ENCODE measurements around the gene VLDLR.

The VLDLR gene

GRCh38 chr9:2621722-2622460 is at the start of gene VLDLR:
Gene VLDLR, plus strand, starts transcription at chr9:2621787. Its CDS starts 403 bp downstream, at chr9:2622190.
- H3K27me3 ChIP-seq (ENCODE audit: control insufficient read depth, insufficient read depth, low read length) = no peaks in the 10 kb centered on the region
- H3K4me1 ChIP-seq (ENCODE audit: control insufficient read depth, insufficient read depth, low read length) = peaks cover 5% of the 10 kb centered on the region; the same call in 1 of the 2 replicates
- no peaks in the 10 kb centered on the region for H3K36me3 ChIP-seq (ENCODE audit: control insufficient read depth, insufficient read depth, low read length)
- no peak within 1 kb of the TSS for H3K27ac ChIP-seq (ENCODE audit: low read length)
- H3K4me3 ChIP-seq (ENCODE audit: low read length) = peak within 1 kb of the TSS; percentile 80
- no peak for DNase-seq (ENCODE audit: low read depth, low spot score)
- WGBS (ENCODE audit: insufficient coverage, insufficient read length) = no CpG with 5 or more reads among the region's 72 CpGs
- no peaks in the 10 kb centered on the region for H3K9me3 ChIP-seq (ENCODE audit: control insufficient read depth, insufficient read depth, low read length)

- H3K4me3 ChIP-seq (ENCODE audit: low read length) = no peak overlapping the region
- no peaks in the 10 kb centered on the region for H3K27me3 ChIP-seq (ENCODE audit: control insufficient read depth, insufficient read depth, low read length)
- no peaks in the 10 kb centered on the region for H3K4me1 ChIP-seq (ENCODE audit: control insufficient read depth, insufficient read depth, low read length)
- WGBS (ENCODE audit: insufficient coverage, insufficient read length) = no CpG with 5 or more reads among the region's 3 CpGs
- no peaks in the 10 kb centered on the region for H3K9me3 ChIP-seq (ENCODE audit: control insufficient read depth, insufficient read depth, low read length)
- H3K27ac ChIP-seq (ENCODE audit: low read length) = no peak overlapping the region
- no peak for DNase-seq (ENCODE audit: low read depth, low spot score)
- H3K36me3 ChIP-seq (ENCODE audit: control insufficient read depth, insufficient read depth, low read length) = no peaks in the 10 kb centered on the region
Observed at GRCh38 chr9:2574203-2574602, 47.4 kb upstream of the VLDLR start.

DNA sequence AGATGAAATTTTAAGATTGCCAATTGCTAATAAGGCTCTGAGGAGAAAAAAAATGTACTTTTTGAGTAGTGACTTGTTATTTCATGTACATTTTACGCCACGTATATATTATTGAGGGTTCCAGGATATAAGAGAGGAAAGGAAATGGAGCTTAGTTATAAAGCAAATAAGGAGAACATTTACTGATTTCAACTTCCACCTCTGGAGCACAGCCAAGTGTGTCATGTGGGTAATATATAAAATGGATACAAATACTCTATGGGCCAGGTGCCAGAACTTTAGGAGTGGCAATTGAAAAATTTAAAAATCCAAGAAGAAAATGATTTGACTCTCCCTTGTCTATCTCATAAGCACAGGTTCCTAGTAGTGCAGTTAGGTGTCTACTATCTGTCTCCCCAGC is 45.0 kb upstream of the VLDLR start:
- DNase-seq (ENCODE audit: low read depth, low spot score) = no peak
- no peaks in the 10 kb centered on the region for H3K27me3 ChIP-seq (ENCODE audit: control insufficient read depth, insufficient read depth, low read length)
- no CpG with 5 or more reads among the region's 2 CpGs for WGBS (ENCODE audit: insufficient coverage, insufficient read length)
- no peaks in the 10 kb centered on the region for H3K4me1 ChIP-seq (ENCODE audit: control insufficient read depth, insufficient read depth, low read length)
- H3K27ac ChIP-seq (ENCODE audit: low read length) = no peak overlapping the region
- no peaks in the 10 kb centered on the region for H3K36me3 ChIP-seq (ENCODE audit: control insufficient read depth, insufficient read depth, low read length)
- H3K9me3 ChIP-seq (ENCODE audit: control insufficient read depth, insufficient read depth, low read length) = no peaks in the 10 kb centered on the region
- H3K4me3 ChIP-seq (ENCODE audit: low read length) = no peak overlapping the region

GRCh38 chr9:2583308-2584013 is 38.1 kb upstream of the VLDLR start:
- H3K36me3 ChIP-seq (ENCODE audit: control insufficient read depth, insufficient read depth, low read length) = no peaks in the 10 kb centered on the region
- no peak overlapping the region for H3K27ac ChIP-seq (ENCODE audit: low read length)
- WGBS (ENCODE audit: insufficient coverage, insufficient read length) = no CpG with 5 or more reads among the region's 13 CpGs
- no peak for DNase-seq (ENCODE audit: low read depth, low spot score)
- H3K4me1 ChIP-seq (ENCODE audit: control insufficient read depth, insufficient read depth, low read length) = no peaks in the 10 kb centered on the region
- no peaks in the 10 kb centered on the region for H3K27me3 ChIP-seq (ENCODE audit: control insufficient read depth, insufficient read depth, low read length)
- no peak overlapping the region for H3K4me3 ChIP-seq (ENCODE audit: low read length)
- H3K9me3 ChIP-seq (ENCODE audit: control insufficient read depth, insufficient read depth, low read length) = no peaks in the 10 kb centered on the region

DNA sequence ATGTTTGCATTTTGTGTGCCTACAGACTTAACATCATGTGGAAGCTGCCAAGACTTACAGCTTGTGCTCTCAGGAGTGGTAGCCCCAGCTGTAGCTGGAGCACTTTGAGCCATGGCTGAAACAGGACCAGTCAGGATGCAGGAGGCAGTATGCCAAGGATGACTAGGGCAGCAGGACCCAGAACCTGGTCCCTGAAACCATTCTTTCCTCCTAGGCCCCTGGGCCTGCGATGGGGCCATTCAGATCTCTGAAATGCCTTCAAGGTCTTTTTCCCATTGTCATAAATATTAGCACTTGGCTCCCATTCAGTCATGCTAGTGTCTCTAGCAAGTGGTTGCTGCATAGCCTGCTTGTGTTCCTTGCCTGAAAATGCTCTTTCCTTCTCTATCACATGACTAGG is 29.6 kb upstream of the VLDLR start:
- H3K27ac ChIP-seq (ENCODE audit: low read length) = no peak overlapping the region
- no peaks in the 10 kb centered on the region for H3K27me3 ChIP-seq (ENCODE audit: control insufficient read depth, insufficient read depth, low read length)
- no peaks in the 10 kb centered on the region for H3K4me1 ChIP-seq (ENCODE audit: control insufficient read depth, insufficient read depth, low read length)
- no peak overlapping the region for H3K4me3 ChIP-seq (ENCODE audit: low read length)
- H3K36me3 ChIP-seq (ENCODE audit: control insufficient read depth, insufficient read depth, low read length) = peaks cover 2% of the 10 kb centered on the region; the same call in 1 of the 2 replicates
- DNase-seq (ENCODE audit: low read depth, low spot score) = no peak
- no peaks in the 10 kb centered on the region for H3K9me3 ChIP-seq (ENCODE audit: control insufficient read depth, insufficient read depth, low read length)
- WGBS (ENCODE audit: insufficient coverage, insufficient read length) = no CpG with 5 or more reads among the region's 1 CpG

DNA sequence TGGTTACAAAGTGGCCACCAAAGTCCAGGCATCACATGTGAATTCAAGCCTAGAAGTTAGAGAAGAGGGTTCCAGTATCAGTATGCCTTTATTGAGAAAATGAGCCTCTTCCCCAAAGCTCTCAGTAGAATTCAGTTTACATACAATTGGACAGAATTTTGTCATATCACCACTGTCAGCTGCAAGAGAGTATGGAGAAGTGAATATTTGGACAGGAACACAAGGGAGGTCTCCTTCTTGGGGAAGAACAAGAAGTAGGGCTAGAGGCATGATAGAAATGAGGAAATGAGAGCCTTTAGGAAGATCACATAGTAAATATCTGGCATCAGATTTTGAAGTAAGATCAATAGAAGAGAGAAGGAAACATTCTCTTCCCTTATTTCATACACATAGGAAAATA is 27.8 kb upstream of the VLDLR start:
- Histone ChIP-seq H3K27me3 (ENCODE audit: control insufficient read depth, insufficient read depth, low read length) (no peaks in the 10 kb centered on the region), H3K36me3 (ENCODE audit: control insufficient read depth, insufficient read depth, low read length) (peaks cover 2% of the 10 kb centered on the region; the same call in 1 of the 2 replicates), H3K4me3 (ENCODE audit: low read length) (no peak overlapping the region), H3K9me3 (ENCODE audit: control insufficient read depth, insufficient read depth, low read length) (no peaks in the 10 kb centered on the region), H3K4me1 (ENCODE audit: control insufficient read depth, insufficient read depth, low read length) (no peaks in the 10 kb centered on the region), H3K27ac (ENCODE audit: low read length) (no peak overlapping the region)
- DNase-seq (ENCODE audit: low read depth, low spot score) = no peak

- DNase-seq (ENCODE audit: low read depth, low spot score) = no peak
- WGBS (ENCODE audit: insufficient coverage, insufficient read length) = no CpG with 5 or more reads among the region's 2 CpGs
- Histone ChIP-seq H3K36me3 (ENCODE audit: control insufficient read depth, insufficient read depth, low read length) (peaks cover 2% of the 10 kb centered on the region; the same call in 1 of the 2 replicates), H3K27me3 (ENCODE audit: control insufficient read depth, insufficient read depth, low read length) (no peaks in the 10 kb centered on the region), H3K9me3 (ENCODE audit: control insufficient read depth, insufficient read depth, low read length) (no peaks in the 10 kb centered on the region), H3K4me3 (ENCODE audit: low read length) (no peak overlapping the region), H3K4me1 (ENCODE audit: control insufficient read depth, insufficient read depth, low read length) (no peaks in the 10 kb centered on the region), H3K27ac (ENCODE audit: low read length) (no peak overlapping the region)
Observed at GRCh38 chr9:2595973-2596372, 25.6 kb upstream of the VLDLR start.

GRCh38 chr9:2597483-2597882 is 24.1 kb upstream of the VLDLR start:
- Histone ChIP-seq H3K27ac (ENCODE audit: low read length) (no peak overlapping the region), H3K4me1 (ENCODE audit: control insufficient read depth, insufficient read depth, low read length) (no peaks in the 10 kb centered on the region), H3K4me3 (ENCODE audit: low read length) (no peak overlapping the region), H3K36me3 (ENCODE audit: control insufficient read depth, insufficient read depth, low read length) (no peaks in the 10 kb centered on the region; the same call in 1 of the 2 replicates), H3K27me3 (ENCODE audit: control insufficient read depth, insufficient read depth, low read length) (no peaks in the 10 kb centered on the region), H3K9me3 (ENCODE audit: control insufficient read depth, insufficient read depth, low read length) (no peaks in the 10 kb centered on the region)
- DNase-seq (ENCODE audit: low read depth, low spot score) = no peak
- no CpG with 5 or more reads among the region's 1 CpG for WGBS (ENCODE audit: insufficient coverage, insufficient read length)

GRCh38 chr9:2599896-2600295 is 21.7 kb upstream of the VLDLR start:
- Histone ChIP-seq H3K9me3 (ENCODE audit: control insufficient read depth, insufficient read depth, low read length) (no peaks in the 10 kb centered on the region), H3K36me3 (ENCODE audit: control insufficient read depth, insufficient read depth, low read length) (no peaks in the 10 kb centered on the region), H3K27me3 (ENCODE audit: control insufficient read depth, insufficient read depth, low read length) (no peaks in the 10 kb centered on the region), H3K4me3 (ENCODE audit: low read length) (no peak overlapping the region), H3K4me1 (ENCODE audit: control insufficient read depth, insufficient read depth, low read length) (no peaks in the 10 kb centered on the region), H3K27ac (ENCODE audit: low read length) (no peak overlapping the region)
- DNase-seq (ENCODE audit: low read depth, low spot score) = no peak
- WGBS (ENCODE audit: insufficient coverage, insufficient read length) = no CpG with 5 or more reads among the region's 2 CpGs

DNA sequence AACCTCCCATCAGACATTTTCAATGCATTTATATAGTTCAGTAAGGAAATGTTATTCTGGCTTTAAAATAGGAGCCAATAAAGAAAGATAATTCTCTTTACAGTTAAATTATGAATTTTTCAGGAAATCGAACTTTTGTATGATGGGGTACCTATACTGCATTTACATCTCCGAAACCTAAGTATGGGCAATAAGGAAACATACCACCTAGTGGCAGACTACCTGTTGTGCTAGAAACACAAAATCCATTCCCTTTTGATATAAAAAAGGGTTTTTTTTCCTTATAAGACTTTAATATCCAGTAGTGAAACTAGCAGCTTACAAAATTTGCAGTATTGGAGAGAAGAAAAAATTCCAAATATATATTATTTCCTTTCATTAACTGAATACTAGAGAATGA is 21.3 kb upstream of the VLDLR start:
- no peak for DNase-seq (ENCODE audit: low read depth, low spot score)
- Histone ChIP-seq H3K36me3 (ENCODE audit: control insufficient read depth, insufficient read depth, low read length) (no peaks in the 10 kb centered on the region), H3K27me3 (ENCODE audit: control insufficient read depth, insufficient read depth, low read length) (no peaks in the 10 kb centered on the region), H3K27ac (ENCODE audit: low read length) (no peak overlapping the region), H3K4me1 (ENCODE audit: control insufficient read depth, insufficient read depth, low read length) (no peaks in the 10 kb centered on the region), H3K9me3 (ENCODE audit: control insufficient read depth, insufficient read depth, low read length) (no peaks in the 10 kb centered on the region), H3K4me3 (ENCODE audit: low read length) (no peak overlapping the region)
- WGBS (ENCODE audit: insufficient coverage, insufficient read length) = no CpG with 5 or more reads among the region's 2 CpGs
